Endodermal cell (in vitro differentiated cells): ENCODE data around the gene CASP8. TPM values are rescaled to one million over a fixed set of nuclear protein-coding genes. Genes with fewer than 3 reads are reported as not detected.

Experiments
- DNase-seq: peaks from one replicate; pipeline ENCODE4 v3.0.0-alpha.2; 2017
- H3K27ac ChIP-seq: 2 replicates; pipeline ENCODE4 v1.5.1; 2013; ENCODE audit warnings: mild to moderate bottlenecking, low read depth, low read length, moderate library complexity
- H3K27me3 ChIP-seq: 2 replicates; pipeline ENCODE4 v1.6.1; 2013; ENCODE audit warnings: mild to moderate bottlenecking, low read length, moderate library complexity; ENCODE audit not compliant: insufficient read depth, control insufficient read depth, poor library complexity, severe bottlenecking
- H3K36me3 ChIP-seq: 2 replicates; pipeline ENCODE4 v1.7.0; 2013; ENCODE audit warnings: mild to moderate bottlenecking, low read length, moderate library complexity; ENCODE audit not compliant: control insufficient read depth, insufficient read depth
- H3K4me1 ChIP-seq: one replicate; pipeline ENCODE4 v1.7.0; 2013; ENCODE audit warnings: low read length; ENCODE audit not compliant: control insufficient read depth, insufficient read depth
- H3K4me3 ChIP-seq: 2 replicates; pipeline ENCODE4 v1.5.1; 2013; ENCODE audit warnings: mild to moderate bottlenecking, low read length, moderate library complexity
- H3K9ac ChIP-seq: 2 replicates; pipeline ENCODE4 v1.6.1; 2013; ENCODE audit warnings: mild to moderate bottlenecking, low read length, moderate library complexity; ENCODE audit not compliant: poor library complexity, severe bottlenecking; ENCODE audit errors: extremely low read depth
- H3K9me3 ChIP-seq: 2 replicates; pipeline ENCODE4 v1.6.1; 2013; ENCODE audit warnings: mild to moderate bottlenecking, low read length, moderate library complexity; ENCODE audit not compliant: control insufficient read depth
- H3K27ac Mint-ChIP-seq: 2 replicates; pipeline ENCODE4 v1.8.0; 2020; ENCODE audit warnings: mixed read lengths
- H3K27me3 Mint-ChIP-seq: 2 replicates; pipeline ENCODE4 v1.8.0; 2021; ENCODE audit warnings: mild to moderate bottlenecking, mixed read lengths; ENCODE audit not compliant: insufficient read depth
- H3K36me3 Mint-ChIP-seq: 2 replicates; pipeline ENCODE4 v1.8.0; 2020; ENCODE audit warnings: low read depth, mixed read lengths
- H3K4me1 Mint-ChIP-seq: 2 replicates; pipeline ENCODE4 v1.8.0; 2020; ENCODE audit warnings: mixed read lengths
- H3K4me3 Mint-ChIP-seq: 2 replicates; pipeline ENCODE4 v1.8.0; 2020; ENCODE audit warnings: mild to moderate bottlenecking, moderate library complexity, mixed read lengths
- H3K9me3 Mint-ChIP-seq: 2 replicates; pipeline ENCODE4 v1.8.0; 2020; ENCODE audit warnings: mild to moderate bottlenecking, mixed read lengths
- CTCF ChIP-seq: fragments of 200-600 bp; sonication (generic); conservative IDR thresholded peaks from 2 replicates; pipeline ENCODE4 v1.5.0; 2021; ENCODE audit warnings: antibody characterized with exemption, mild to moderate bottlenecking
- WGBS, 2 experiments: methylation state at CpG; one replicate each; pipeline versions ENCODE4 v1.1.5 to v1.1.7; 2013; ENCODE audit warnings: missing lambda C conversion rate in 2 of 2, mixed read lengths in 1 of 2; ENCODE audit not compliant: insufficient coverage in 1 of 2, insufficient read length in 1 of 2; 5-methylcytosine and 5-hydroxymethylcytosine counted together
- total RNA-seq, 2 donors: library from RNA; stranded (reverse); fragmentation: NEBNext Ultra II Directional in 1 of 2; extraction: Animal tissue kit (Norgen Biotek cat#: 25700) in 1 of 2; gene quantifications; 2 replicates in 1 of 2; 3 replicates in 1 of 2; pipeline ENCODE4 v1.2.1, GENCODE V29; 2021

Gene CASP8
- total RNA-seq, 2 donors from 2014 or later, result 5.4 to 9.0 TPM

GRCh38 chr2:201276511-201276910 lies 16.2 kb downstream of the CASP8 start:
- no peaks in the 10 kb centered on the region for H3K9me3 ChIP-seq
- no peaks in the 10 kb centered on the region for H3K36me3 ChIP-seq
- Mint-ChIP-seq H3K36me3 (peaks cover 3% of the 10 kb centered on the region), H3K27ac (no peak overlapping the region), H3K4me1 (no peaks in the 10 kb centered on the region), H3K9me3 (no peaks in the 10 kb centered on the region), H3K27me3 (no peaks in the 10 kb centered on the region), H3K4me3 (no peak overlapping the region)
- no peaks in the 10 kb centered on the region for H3K27me3 ChIP-seq
- H3K4me1 ChIP-seq, result no peaks in the 10 kb centered on the region
- H3K4me3 ChIP-seq, result no peak overlapping the region
- H3K9ac ChIP-seq, result no peak overlapping the region
- H3K27ac ChIP-seq, result no peak overlapping the region
- WGBS, 2 experiments, result 91 to 97% methylated on average over 6 of the region's 6 CpGs
- DNase-seq, result no peak
- TF ChIP-seq CTCF, result no peak

- no peak overlapping the region for H3K4me3 ChIP-seq
- no peaks in the 10 kb centered on the region for H3K27me3 ChIP-seq
- Mint-ChIP-seq H3K9me3 (no peaks in the 10 kb centered on the region), H3K27ac (no peak overlapping the region), H3K4me1 (no peaks in the 10 kb centered on the region), H3K27me3 (no peaks in the 10 kb centered on the region), H3K4me3 (no peak overlapping the region), H3K36me3 (peaks cover 3% of the 10 kb centered on the region)
- TF ChIP-seq CTCF, result no peak
- H3K4me1 ChIP-seq, result no peaks in the 10 kb centered on the region
- H3K9ac ChIP-seq, result no peak overlapping the region
- H3K9me3 ChIP-seq, result no peaks in the 10 kb centered on the region
- DNase-seq, result no peak
- no peaks in the 10 kb centered on the region for H3K36me3 ChIP-seq
- H3K27ac ChIP-seq, result no peak overlapping the region
- WGBS, 2 experiments, result 81% methylated on average over 1 of the region's 1 CpG; no CpG with 5 or more reads in 1 of the 2 experiments
These were observed 18.7 kb downstream of the CASP8 start for GRCh38 chr2:201279079-201279478.

GRCh38 chr2:201280191-201281040 lies 20.1 kb downstream of the CASP8 start:
- no peak for TF ChIP-seq CTCF
- Mint-ChIP-seq H3K9me3 (no peaks in the 10 kb centered on the region), H3K36me3 (peaks cover 9% of the 10 kb centered on the region), H3K27me3 (peaks cover 2% of the 10 kb centered on the region), H3K4me1 (no peaks in the 10 kb centered on the region), H3K4me3 (no peak overlapping the region), H3K27ac (no peak overlapping the region)
- no peaks in the 10 kb centered on the region for H3K36me3 ChIP-seq
- no peak overlapping the region for H3K27ac ChIP-seq
- H3K4me1 ChIP-seq, result no peaks in the 10 kb centered on the region
- DNase-seq, result no peak
- no peak overlapping the region for H3K4me3 ChIP-seq
- 82 to 100% methylated on average over 1 of the region's 3 CpGs for WGBS, 2 experiments
- H3K9ac ChIP-seq, result no peak overlapping the region
- H3K27me3 ChIP-seq, result no peaks in the 10 kb centered on the region
- no peaks in the 10 kb centered on the region for H3K9me3 ChIP-seq
